Effector memory CD4-positive, alpha-beta T cell (primary cell): ENCODE data around the gene FAM227A.

Source experiments
- DNase-seq, 3 donors: peaks; one replicate each; pipeline ENCODE4 v3.0.0-alpha.2; 2020
- H3K27ac ChIP-seq: 2 replicates; pipeline ENCODE4 v1.7.0; 2013; ENCODE audit warnings: mild to moderate bottlenecking, low read length, moderate library complexity; ENCODE audit not compliant: insufficient read depth, poor library complexity, severe bottlenecking
- H3K27me3 ChIP-seq: replicated peaks from 2 replicates; pipeline ENCODE4 v1.7.0; 2013; ENCODE audit warnings: mild to moderate bottlenecking, low read length; ENCODE audit not compliant: insufficient read depth, control insufficient read depth, poor library complexity, severe bottlenecking
- H3K36me3 ChIP-seq: 2 replicates; pipeline ENCODE4 v1.7.0; 2013; ENCODE audit warnings: mild to moderate bottlenecking, low read length, moderate library complexity; ENCODE audit not compliant: control insufficient read depth, insufficient read depth
- H3K4me1 ChIP-seq: 2 replicates; pipeline ENCODE4 v1.7.0; 2013; ENCODE audit warnings: low read length, mild to moderate bottlenecking; ENCODE audit not compliant: control insufficient read depth, insufficient read depth, poor library complexity, severe bottlenecking
- H3K4me3 ChIP-seq: 2 replicates; pipeline ENCODE4 v1.7.0; 2013; ENCODE audit warnings: low read length, low read depth, mild to moderate bottlenecking; ENCODE audit not compliant: insufficient read depth, poor library complexity, severe bottlenecking
- H3K9me3 ChIP-seq: 2 replicates; pipeline ENCODE4 v1.7.0; 2013; ENCODE audit warnings: mild to moderate bottlenecking, low read length, moderate library complexity; ENCODE audit not compliant: control insufficient read depth

FAM227A gene

DNA sequence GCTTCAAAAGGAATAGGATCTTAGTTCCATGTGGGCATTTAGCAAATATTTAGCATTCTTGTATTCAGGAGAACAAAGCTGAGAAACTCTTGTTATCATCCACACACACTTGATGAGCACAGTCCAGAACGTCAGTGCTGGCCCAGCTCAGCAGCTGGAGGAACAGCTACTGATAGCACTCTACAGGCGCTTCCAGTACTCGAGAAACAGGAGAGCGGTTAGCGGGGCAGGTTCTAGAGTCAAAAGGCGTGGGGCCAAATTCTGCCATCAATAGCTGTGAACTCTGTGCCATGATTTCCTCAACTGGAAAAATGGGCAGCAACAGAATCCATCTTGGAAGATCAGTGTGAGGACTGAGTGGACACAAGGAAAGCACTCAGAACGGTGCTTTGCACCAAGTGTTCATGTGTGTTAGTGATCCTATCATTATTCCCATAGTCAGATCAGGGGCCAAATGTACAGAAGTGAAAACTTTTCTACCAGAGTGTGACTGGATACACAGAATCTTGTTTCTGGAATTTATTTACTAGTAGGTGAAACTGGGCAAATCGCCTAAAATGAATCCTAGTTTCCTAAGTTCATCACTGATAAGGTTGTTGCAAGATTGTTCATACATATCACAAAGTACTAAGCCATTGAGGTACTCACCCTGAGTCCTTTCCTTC is 41.4 kb upstream of the FAM227A start:
- H3K27ac ChIP-seq, result peak overlapping the region; percentile 26
- peaks cover 37% of the 10 kb centered on the region for H3K4me1 ChIP-seq
- no peaks in the 10 kb centered on the region for H3K36me3 ChIP-seq
- no peak overlapping the region for H3K4me3 ChIP-seq
- H3K27me3 ChIP-seq, result no peaks in the 10 kb centered on the region
- no peak for DNase-seq
- no peaks in the 10 kb centered on the region for H3K9me3 ChIP-seq

GRCh38 chr22:38696606-38697424 is 40.6 kb upstream of the FAM227A start:
- Histone ChIP-seq H3K27me3 (no peaks in the 10 kb centered on the region), H3K9me3 (no peaks in the 10 kb centered on the region), H3K27ac (peak overlapping the region; percentile 30), H3K4me3 (no peak overlapping the region), H3K4me1 (peaks cover 36% of the 10 kb centered on the region), H3K36me3 (peaks cover under 1% of the 10 kb centered on the region)
- peak in 1 of 3 donors; percentile 16 for DNase-seq

GRCh38 chr22:38694940-38695339 is 38.7 kb upstream of the FAM227A start:
- no peak for DNase-seq
- H3K9me3 ChIP-seq, result no peaks in the 10 kb centered on the region
- peaks cover 26% of the 10 kb centered on the region for H3K4me1 ChIP-seq
- H3K27me3 ChIP-seq, result no peaks in the 10 kb centered on the region
- no peak overlapping the region for H3K27ac ChIP-seq
- peaks cover 6% of the 10 kb centered on the region for H3K36me3 ChIP-seq
- H3K4me3 ChIP-seq, result no peak overlapping the region

DNA sequence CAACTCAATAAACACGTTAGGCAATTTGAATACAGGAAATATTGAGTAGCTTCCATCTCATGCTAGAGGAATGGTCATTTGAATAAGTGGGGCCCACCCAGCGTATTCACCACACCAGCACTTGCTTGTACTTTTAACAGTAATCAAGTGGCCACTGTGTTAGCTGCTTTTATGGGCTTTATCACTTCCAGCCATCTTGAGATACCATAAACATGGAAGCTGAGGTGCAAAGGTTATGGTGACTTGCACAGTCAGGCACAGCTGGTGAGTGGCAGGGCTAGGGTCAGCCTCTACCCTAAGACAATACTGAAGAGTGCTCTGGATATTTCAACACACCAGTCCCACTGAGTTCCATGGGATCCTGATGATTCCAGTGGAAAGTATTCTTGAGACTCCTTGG is 37.9 kb upstream of the FAM227A start:
- Histone ChIP-seq H3K27ac (no peak overlapping the region), H3K36me3 (peaks cover 15% of the 10 kb centered on the region), H3K4me1 (peaks cover 17% of the 10 kb centered on the region), H3K4me3 (no peak overlapping the region), H3K9me3 (no peaks in the 10 kb centered on the region), H3K27me3 (no peaks in the 10 kb centered on the region)
- no peak for DNase-seq

GRCh38 chr22:38689651-38690050 is 33.5 kb upstream of the FAM227A start:
- H3K36me3 ChIP-seq, result peaks cover 52% of the 10 kb centered on the region

DNA sequence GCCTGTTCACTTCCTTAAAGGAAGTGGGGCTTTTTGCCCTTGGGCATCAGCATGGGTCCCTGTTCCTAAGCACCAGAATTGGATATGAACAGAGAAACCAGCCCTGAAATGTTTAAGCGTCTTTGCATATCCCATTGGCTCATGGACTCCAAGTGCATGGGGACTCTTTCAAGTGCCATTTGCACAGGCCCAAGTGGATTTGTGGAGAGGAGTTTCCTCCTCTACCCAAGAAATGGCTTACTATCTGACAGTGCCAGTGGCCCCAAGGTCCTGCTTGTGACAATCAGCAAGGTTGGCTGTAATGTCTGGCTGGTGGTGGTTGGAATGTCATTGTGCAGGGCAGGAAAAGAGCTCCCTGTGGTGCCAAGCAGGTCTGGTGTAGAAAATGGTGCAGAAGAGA is 29.6 kb upstream of the FAM227A start:
- Histone ChIP-seq H3K36me3 (peaks cover 56% of the 10 kb centered on the region), H3K27ac (no peak overlapping the region)
- no peak for DNase-seq

More at GRCh38 chr22:38689651-38690050, 33.5 kb upstream of the FAM227A start:
- Histone ChIP-seq H3K27me3 (no peaks in the 10 kb centered on the region), H3K27ac (no peak overlapping the region), H3K9me3 (no peaks in the 10 kb centered on the region), H3K4me3 (no peak overlapping the region), H3K4me1 (no peaks in the 10 kb centered on the region)
- DNase-seq, result no peak

GRCh38 chr22:38684895-38685294 is 28.7 kb upstream of the FAM227A start:
- peaks cover 11% of the 10 kb centered on the region for H3K4me1 ChIP-seq
- DNase-seq, result no peak
- no peaks in the 10 kb centered on the region for H3K27me3 ChIP-seq
- H3K36me3 ChIP-seq, result peaks cover 54% of the 10 kb centered on the region
- H3K27ac ChIP-seq, result no peak overlapping the region
- no peak overlapping the region for H3K4me3 ChIP-seq
- no peaks in the 10 kb centered on the region for H3K9me3 ChIP-seq

More for the DNA sequence above, 29.6 kb upstream of the FAM227A start:
- Histone ChIP-seq H3K27me3 (no peaks in the 10 kb centered on the region), H3K4me3 (no peak overlapping the region), H3K4me1 (peaks cover 11% of the 10 kb centered on the region), H3K9me3 (no peaks in the 10 kb centered on the region)

GRCh38 chr22:38681582-38682335 is 25.6 kb upstream of the FAM227A start, which contains the start of gene TOMM22:
TOMM22 (plus strand) TSS chr22:38681957; CDS start chr22:38681979, 22 bp downstream.
- Histone ChIP-seq H3K9me3 (no peaks in the 10 kb centered on the region), H3K4me3 (peak within 1 kb of the TSS; percentile 89), H3K27ac (peak within 1 kb of the TSS; percentile 92), H3K36me3 (peaks cover 28% of the 10 kb centered on the region), H3K27me3 (no peaks in the 10 kb centered on the region), H3K4me1 (peaks cover 11% of the 10 kb centered on the region)
- DNase-seq, result peak; percentile 67 to 77 (median 70)

DNA sequence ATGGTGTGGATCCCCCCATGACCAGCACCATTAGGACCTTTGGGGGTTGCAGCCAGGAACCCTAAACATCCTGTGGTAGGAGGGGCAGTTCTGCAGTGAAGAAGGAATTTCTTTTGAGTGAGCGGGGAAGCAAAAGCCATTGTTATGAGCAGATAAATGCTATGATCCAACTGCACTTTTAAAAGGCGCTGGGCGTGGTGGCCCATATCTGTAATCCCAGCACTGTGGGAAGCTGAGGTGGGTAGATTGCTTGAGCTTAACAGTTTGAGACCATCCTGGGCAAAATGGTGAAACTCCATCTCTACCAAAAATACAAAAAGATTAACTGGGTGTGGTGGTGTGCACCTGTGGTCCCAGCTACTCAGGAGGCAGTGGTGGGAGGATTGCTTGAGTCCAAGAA is 19.6 kb upstream of the FAM227A start:
- H3K27ac ChIP-seq, result no peak overlapping the region
- H3K27me3 ChIP-seq, result no peaks in the 10 kb centered on the region
- peaks cover 21% of the 10 kb centered on the region for H3K36me3 ChIP-seq
- no peaks in the 10 kb centered on the region for H3K9me3 ChIP-seq
- no peak for DNase-seq
- no peaks in the 10 kb centered on the region for H3K4me1 ChIP-seq
- no peak overlapping the region for H3K4me3 ChIP-seq
